ENCODE results near the gene DIP2A.
"Not testable (repeated sequence)": the region's sequence is repeated elsewhere in the genome, so short reads cannot be mapped to it uniquely, and the experiment has no call there.

Gene DIP2A

DNA sequence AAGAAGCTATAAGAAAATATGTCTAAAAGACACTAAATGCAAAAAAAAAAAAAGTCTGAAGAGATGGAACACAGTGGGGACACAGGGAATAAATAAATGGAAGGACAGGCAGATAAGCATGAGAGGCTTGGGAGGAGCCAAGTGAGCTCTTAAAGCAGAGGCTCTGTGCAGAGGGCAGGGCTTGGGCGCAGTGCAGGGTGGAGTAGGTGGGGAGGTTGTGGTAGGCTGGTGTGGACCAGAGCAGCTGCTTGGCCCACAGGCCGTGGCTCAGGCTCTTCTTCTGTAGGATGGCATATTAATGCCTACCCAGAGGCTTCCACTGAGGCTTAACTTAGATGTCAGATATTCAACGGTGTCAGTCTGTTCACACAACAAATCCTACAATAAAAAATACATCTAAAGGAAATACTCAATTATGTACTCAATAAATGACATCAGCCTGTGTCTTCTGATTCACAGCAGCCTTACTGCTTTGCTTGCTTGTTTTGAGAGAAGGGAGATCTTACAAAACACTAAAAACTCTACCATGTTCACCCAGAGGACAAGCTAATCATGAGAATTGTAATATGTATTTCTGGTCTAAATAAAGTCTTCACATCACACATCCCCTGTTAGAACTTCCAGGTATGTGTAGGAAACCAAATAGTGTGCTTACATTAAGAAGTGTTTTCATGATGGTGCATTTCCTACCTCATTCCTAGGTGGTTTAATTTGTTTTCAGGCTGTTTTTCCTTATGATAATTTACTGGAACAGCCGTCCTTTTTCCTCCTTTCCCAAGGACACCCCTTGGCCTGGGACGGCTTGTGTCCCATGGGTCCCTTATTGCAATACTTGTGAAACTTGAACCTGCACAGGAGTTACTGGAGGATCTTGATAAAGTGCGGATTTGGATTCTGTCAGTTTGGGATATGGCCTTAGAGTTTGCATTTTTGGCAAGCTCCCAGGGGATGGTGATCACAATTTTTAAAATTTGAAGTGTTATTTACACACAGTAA lies 24.9 kb downstream of the DIP2A start:
- no peak for DNase-seq

DNA sequence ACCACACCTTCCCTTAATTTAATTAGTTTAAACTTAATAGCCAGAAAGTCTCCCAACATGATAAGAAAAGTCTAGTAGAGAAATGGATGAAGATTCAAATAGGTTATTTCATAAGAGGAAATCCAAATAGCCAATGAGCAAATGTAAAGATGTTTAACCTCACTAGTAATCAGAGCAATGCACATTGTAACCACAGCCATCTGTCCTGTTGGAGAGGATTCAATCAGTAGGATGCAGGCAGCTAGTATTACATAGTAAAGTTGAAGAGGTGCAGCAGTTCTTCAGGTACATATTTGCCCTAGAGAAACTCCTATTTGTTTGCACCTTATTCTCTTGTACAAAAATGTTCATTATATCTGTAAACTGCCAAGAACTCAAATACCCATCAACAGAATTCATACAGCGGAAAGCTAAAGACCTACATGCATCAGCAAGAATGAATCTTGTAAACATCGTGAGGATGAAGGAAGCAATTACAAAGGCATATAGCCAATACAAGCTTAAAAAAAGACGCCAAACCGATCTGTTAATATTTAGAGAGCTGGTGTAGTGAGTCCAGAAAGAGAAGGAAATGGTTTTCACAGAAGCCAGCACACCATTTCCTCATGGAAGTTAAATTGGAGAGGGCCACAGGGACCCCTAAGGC lies 27.9 kb downstream of the DIP2A start:
- DNase-seq = no peak

DNA sequence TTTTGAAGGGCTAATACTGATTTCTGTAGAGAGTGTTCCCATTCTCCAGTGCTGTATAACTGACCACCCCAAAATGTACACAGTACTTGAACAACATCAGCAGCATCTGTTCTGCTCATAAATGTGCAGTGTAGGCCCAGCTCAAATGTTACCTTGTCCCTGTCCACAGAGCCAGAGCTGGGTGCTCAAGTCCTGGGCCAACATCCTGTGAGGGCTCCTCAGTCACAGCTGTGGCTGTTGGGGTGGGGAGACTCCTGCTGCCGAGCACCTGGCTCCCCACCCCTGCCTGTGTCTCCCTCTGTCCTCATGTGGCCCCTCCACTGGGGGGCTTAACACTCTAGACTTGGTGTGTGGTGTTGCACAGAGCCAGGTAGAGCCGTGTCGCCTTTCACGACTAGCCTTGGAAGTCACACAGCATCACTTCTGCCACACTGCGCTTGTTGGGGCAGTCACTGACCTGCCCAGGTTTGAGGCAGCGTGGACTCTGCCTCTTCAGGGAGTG lies 30.5 kb downstream of the DIP2A start:
- DNase-seq = no peak

DNA sequence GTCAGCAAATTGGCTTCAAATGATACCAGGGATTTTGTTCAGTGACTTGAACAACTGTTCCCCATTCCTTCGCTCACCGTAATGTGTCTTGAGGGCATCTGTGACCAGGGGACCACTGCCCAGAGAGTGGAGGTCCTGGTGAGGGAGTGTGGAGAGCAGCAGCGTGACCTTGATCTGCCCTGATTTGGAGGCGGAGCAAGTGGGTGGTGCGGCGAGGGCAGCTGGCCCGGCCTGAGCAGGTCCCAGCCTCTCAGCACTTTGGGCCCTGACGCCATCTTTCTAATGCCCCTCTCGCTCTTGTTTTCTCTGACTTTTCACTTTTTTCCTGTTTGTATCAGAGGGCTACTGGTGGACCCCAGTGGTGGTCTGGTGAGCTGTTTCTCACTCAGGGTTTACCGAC lies 31.1 kb downstream of the DIP2A start:
- DNase-seq = no peak

DNA sequence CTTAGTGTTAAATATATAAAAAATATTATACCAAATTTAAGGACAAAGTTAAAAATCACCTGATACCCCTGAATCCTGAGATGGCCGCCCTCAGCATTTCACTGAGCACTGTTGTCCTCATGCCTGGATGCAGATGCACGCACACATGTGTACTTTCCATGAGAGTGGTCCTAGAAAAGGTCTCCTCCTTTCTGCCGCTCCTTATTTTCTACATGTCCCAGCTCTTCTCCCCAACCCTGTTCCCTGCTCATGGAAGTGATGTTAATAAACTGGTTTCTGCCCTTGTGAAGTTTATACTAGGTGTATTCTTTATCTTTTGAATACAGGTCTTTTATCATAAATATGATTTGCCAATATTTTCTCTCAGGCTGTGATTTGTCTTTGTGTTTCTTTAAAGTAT lies 32.9 kb downstream of the DIP2A start:
- DNase-seq = no peak

DNA sequence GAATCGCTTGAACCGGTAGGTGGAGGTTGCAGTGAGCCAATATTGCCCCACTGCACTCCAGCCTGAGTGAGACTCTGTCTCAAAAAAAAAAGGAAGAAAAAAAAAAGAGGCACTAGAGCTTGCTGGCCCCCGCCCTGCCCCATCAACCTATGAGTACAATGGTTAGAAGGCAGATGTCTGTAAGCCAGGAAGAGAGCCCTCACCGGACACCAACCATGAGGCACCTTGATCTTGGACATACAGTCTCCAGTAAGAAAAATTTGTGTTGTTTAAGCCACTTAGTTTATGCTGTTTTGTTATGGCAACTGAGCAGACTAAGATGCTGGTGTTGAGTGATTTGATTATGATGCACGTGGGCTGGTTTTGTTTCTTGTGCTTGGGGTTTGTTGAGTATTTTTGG lies 34.2 kb downstream of the DIP2A start:
- no peak for DNase-seq

DNA sequence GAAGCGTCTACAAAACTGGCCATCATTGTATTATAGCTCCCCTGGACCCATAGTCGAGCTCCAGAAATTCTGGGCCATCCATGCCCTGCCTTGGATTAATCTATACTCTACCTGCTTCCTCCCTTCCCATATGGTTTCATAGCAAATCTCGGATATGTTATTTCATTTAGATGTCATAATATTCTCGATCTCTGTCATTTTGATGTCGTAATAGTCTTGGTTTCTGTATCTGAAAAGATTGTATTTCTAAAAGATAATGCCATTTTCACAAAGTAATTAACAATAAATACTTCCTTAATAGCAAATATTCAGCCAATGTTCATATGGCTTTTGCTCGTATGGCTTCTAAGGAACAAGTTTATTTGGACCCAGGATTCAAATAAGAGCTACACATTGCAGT lies 35.1 kb downstream of the DIP2A start:
- no peak for DNase-seq

DNA sequence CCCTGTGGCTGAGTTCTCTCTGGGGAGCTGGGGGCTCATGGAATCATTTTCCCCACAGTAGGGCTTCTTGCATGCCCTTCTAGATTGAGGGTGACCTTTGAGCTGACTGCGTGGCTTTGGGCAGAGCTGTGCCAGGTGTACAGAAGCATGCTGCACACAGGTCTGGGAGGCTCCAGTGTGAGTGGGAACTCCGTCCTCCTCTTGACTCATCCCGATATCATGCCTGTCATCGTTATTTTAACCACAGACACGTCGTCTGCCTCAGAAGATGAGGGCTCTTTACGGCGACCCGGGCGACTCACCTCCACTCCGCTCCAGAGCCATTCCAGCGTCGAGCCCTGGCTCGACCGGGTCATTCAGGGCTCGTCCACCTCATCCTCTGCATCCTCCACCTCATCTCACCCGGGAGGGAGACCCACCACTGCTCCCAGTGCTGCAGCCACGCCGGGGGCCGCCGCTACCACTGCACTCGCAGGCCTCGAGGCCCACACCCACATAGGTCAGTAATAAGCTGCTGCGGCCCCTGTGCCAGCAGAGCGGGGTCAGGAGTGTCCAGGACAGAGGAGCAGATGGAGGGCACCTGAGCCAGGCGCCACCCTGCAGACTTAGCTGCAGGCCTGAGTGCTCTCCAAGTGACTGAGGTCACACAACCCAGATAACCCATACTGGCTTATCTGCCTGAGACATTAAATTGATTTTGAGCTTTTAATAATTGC lies 39.8 kb downstream of the DIP2A start:
- DNase-seq = no peak

DNA sequence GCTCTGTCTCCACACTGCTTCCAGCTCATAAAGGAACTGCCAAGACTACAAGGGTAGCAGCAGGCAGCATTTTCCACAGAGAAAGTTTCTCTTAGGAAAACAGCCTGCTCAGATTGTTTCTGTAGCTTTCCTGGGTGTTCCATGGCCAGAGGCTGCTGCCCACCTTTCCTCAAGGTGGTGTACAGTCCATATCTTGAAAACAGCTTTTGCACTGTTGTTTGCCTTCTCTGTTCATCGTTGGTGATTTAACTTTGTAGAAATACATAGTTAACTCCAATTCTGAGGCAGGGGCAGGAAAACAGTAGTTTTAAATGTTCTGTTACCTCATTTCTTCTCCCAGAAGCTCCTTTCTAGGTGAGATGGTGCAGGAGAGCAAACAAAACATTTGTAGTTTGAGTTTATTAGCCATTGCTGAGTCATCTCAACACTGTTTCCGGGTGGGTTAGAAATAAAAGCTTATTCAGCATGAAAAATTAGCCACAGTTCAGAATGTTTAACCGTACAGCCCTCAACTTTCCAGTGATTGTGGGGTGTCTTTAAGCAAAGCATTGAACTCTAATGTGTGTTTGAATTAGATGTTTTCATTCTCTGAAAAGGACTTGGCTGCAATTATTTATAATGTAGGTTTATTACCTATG lies 41.7 kb downstream of the DIP2A start:
- no peak for DNase-seq

DNA sequence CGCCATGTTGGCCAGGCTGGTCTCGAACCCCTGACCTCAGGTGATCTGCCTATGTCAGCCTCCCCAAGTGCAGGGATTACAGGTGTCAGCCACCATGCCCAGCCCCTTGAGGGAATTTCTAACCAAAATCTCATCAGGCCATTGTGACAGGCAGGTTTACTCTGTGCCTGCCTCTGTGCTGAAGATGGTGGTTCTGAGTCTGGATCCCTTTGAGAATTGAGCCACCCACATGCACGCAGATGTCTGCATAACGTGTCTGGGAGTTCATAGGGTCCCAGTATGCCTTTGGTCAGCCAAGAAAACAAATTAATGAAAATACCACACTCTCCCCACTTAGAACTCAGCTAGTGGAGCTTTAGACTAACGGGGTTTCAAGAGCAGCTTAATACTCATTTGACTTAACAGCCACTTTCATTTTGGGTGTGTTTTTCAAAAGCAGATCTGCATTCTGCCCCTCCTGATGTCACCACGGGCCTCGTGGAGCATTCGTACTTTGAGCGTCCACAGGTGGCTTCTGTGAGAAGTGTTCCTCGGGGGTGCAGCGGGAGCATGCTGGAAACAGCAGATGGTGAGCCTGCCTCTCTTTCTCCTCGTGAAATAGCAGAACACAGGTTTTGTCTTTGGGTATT lies 45.3 kb downstream of the DIP2A start:
- DNase-seq = no peak

DNA sequence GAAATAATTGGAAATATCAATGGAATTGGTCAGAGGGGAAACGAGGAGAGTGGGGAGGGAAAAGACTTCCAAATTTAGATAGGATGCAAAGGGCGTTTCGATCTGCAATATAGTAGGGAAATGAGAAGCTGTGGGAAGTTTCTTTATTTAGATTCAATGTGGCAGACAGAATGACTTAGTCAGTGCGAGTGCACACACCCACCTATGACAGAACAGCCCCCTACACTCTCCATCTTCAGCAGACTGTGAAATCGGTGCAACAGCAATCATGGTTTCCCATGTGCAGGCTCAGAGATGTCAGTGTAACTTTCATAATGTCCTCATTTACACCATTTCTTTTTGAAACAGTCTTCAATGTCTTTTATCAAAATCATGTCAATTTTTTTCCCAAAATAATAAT lies 46.0 kb downstream of the DIP2A start:
- DNase-seq = no peak

DNA sequence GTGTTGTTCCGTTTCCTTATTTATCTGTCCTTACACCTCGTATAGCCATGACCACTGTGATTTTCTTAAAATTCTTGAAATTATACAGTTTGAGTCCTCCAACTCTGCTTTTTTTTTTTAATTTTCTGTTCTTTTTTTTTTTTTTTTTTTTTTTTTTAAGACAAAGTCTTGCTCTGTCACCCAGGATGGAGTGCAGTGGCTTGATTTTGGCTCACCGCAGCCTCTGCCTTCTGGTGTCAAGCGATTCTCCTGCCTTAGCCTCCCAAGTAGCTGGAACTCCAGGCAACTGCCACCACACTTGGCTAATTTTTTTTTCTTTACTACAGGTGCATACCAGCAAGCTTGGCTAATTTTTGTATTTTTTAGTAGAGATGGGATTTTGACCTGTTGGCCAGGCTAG lies 48.9 kb downstream of the DIP2A start:
- no peak for DNase-seq

DNA sequence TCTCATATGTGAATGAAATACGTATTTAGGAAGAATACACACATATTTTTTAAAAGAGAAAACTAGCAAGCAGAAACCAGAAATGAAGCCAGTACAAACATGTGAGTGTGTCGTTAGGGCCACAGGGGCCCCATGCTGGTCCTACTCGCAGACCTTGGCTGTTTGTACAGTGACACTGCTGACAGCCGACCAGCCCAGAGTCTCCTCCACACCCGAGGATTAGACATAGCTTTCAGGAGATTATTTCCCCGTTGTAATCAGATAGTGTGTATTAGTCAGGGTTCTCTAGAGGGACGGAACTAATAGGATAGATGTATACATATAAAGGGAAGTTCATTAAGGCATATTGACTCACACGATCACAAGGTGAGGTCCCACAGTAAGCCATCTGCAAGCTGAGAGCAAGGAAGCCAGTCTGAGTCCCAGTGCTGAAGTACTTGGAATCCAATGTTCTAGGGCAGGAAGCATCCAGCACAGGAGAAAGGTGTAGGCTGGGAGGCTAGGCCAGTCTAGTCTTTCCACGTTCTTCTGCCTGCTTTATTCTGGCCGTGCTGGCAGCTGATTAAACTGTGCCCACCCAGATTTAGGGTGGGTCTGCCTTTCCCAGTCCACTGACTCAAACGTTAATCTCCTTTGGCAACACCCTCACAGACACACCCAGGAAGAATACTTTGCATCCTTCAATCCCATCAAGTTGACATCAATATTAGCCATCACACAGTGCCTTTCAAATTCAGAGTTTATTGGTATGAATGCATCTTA lies 51.2 kb downstream of the DIP2A start:
- DNase-seq = no peak

DNA sequence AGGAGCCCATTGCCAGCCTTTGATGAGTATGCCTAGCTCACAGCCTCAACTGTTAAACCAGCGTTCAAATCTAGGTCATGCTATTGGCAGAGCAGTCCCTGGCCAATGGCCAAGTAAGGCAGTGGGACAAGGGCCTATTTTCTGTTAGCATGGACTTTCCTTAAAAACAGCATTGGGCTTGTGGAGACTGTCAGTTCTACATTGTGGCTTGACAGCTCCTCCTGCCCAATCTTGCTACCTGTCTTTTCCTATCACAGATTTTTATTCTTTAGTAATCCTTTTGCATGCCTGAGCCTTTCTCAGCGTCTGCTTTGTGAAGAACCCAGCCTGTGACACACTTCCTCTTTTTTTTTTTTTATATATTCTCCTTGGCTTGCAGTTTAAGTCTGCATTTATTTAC lies 56.4 kb downstream of the DIP2A start:
- DNase-seq = no peak

DNA sequence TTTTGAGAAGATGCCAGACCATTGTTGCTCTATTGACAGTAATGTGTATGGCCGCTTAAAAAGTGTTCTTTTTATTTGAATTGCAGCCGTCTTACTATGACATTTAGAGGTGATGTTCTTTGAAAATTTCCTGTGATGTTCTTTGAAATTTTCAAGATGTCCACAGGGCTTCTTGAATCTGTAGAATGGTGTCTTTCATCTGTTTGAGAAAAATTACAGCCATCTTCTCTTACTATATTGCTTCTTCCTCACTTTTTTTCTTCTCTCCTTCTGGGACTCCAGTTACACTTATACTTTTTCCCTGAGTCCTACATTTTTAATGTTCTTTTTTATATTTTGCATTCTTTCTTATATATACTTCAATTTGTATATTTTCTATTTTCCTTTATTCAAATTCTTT lies 57.4 kb downstream of the DIP2A start:
- DNase-seq = no peak

DNA sequence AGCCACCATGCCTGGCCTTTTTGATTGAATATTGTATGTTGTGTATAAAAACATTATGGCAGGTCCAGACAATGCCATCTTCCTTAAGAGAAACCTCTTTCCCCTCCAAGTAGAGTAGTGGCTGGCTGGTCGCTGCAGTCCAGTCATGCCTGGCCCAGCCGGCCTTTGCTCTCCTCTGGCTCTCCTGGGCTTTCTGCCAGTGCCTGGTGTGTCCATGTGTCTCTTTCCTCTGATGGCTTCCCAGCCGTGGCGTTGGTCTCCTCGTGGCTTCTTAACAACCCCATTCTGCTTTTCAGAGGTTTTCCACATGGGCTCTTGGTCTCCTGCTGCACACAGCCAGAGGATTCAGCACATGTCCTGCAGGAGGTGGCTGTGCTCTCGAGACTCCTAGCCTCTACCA lies 58.7 kb downstream of the DIP2A start:
- no peak for DNase-seq

DNA sequence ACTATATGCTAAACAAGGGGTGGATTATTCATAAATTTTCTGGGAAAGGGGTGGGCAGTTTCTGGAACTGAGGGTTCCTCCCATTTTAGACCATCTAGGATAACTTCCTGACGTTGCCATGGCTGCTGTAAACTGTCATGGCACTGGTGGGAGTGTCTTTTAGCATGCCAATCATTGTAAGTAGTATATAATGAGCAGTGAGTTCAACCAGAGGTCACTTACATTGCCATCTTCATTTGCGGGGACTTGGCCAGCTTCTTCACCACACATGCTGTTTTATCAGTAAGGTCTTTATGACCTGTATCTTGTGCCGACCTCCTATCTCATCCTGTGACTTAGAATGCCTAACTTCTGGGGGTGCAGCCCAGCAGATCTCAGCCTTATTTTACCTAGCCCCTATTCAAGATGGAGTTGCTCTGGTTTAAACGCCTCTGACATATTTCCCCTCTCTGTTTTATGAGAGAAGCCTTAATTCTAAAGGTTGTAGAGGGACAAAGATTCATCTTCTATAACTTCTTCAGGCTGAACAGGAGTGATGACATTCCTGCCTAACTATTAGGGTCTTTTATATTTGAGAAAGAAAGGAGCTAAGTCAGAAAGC lies 60.4 kb downstream of the DIP2A start:
- no peak for DNase-seq

DNA sequence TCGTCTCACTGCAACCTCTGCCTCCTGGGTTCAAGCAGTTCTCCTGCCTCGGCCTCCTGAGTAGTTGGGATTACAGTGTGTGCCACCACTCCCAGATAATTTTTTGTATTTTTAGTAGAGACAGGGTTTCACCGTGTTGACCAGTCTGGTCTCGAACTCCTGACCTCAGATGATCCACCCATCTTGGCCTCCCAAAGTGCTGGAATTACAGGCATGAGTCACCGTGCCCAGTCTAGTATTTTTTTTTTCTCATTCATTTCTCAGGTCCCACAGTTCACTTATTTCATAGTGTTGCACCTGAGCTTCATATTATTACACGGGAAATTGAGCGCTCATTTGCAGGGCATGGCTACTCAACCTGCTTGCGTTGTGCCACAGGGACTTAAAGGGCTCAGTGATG lies 68.7 kb downstream of the DIP2A start:
- DNase-seq = not testable (repeated sequence)

DNA sequence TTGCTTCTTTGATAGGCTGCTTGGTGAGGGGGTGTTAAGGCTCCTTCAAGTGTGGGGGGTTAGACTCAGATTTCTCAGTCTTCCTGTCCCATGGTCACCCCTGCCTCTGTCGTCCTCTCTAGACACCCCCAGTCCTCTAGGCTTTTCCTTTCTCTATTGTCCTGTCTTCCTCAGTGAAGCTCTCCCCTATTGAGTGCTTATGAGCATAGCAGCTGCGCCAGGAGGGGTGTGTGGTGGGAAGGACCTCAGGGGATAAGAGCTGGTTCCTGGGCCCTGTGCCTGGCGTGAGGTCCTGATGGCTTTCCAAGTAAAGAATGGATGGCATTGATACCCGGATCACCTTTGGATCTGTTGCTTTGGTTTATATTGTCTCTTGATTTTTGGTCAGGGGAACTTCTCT lies 69.1 kb downstream of the DIP2A start:
- DNase-seq = no peak

DNA sequence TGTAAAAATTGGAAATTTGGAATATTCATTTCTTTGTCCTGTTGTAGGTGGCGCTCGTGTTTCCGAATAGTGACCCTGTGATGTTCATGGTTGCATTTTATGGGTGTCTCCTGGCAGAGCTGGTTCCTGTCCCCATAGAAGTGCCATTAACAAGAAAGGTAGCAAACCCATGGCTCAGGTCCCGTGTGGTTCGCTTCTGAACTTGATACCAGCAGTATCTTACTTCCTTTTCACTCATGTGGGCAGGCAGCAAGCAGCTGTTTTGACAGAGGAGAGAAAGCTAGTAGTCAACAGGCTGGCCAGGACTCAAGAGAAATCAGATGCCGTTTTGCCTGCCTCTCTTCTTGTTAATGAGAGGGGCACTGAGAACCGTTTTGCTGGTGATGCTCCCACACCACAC lies 73.4 kb downstream of the DIP2A start:
- DNase-seq = peak in 1 of 4 experiments; percentile 35

DNA sequence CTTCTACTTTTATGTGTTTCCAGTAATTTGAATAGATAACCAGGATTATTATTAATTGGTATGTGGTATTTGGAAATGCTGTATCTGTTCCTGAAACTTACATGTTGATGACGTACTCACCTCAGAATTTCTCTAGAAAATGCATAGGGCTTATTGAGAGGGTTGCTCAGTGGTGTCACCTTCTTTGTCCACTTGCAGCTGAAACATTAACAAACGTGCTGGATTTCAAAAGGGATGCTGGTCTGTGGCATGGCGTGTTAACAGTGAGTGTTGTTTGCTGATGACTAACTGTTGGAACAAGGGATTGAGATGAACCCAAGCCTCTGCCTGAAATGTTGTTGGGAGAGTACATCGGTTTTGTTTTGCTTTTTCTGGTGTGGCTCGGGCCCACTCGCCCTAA lies 78.3 kb downstream of the DIP2A start:
- DNase-seq = no peak

All from activated naive CD4-positive, alpha-beta T cell (primary cell).